Renal pelvis (tissue), 12 donors: ENCODE results near the gene PKNOX1. TPM values are rescaled to one million over a fixed set of nuclear protein-coding genes. Genes with fewer than 3 reads are reported as not detected.
"Not testable (repeated sequence)": the region's sequence is repeated elsewhere in the genome, so short reads cannot be mapped to it uniquely, and the experiment has no call there.

Experiments
- DNase-seq: peaks from one replicate; pipeline ENCODE4 v3.0.0-alpha.2; 2013
- long read RNA-seq, 16 experiments: transcript quantifications; one replicate each; lab custom pipeline, GENCODE V29; 2026
- polyA plus RNA-seq, 3 donors: library from polyadenylated mRNA; unstranded; fragments of 120-200 nt; gene quantifications; one replicate each; pipeline ENCODE4 v1.2.1, GENCODE V29; 2013; ENCODE audit not compliant: insufficient read length in 3 of 3

PKNOX1 gene
- 10 to 100 TPM; 24.9 to 30.2 (median 28.8) TPM for polyA plus RNA-seq
- long read RNA-seq, donor 1, full-length matches to known transcripts = 3 of 219 reads
- long read RNA-seq, donor 1, partial matches to known transcripts = 23 of 219 reads
- long read RNA-seq, donor 1, other reads (novel, unspliced or antisense) = 193 of 219 reads
- long read RNA-seq, donor 2, full-length matches to known transcripts = 5 of 237 reads
- long read RNA-seq, donor 2, partial matches to known transcripts = 33 of 237 reads
- long read RNA-seq, donor 2, other reads (novel, unspliced or antisense) = 199 of 237 reads
- long read RNA-seq, donor 3, full-length matches to known transcripts = 6 of 6 reads
- long read RNA-seq, donor 3, partial matches to known transcripts = 0 of 6 reads
- long read RNA-seq, donor 3, other reads (novel, unspliced or antisense) = 0 of 6 reads
- long read RNA-seq, donor 4, full-length matches to known transcripts = 7 of 235 reads
- long read RNA-seq, donor 4, partial matches to known transcripts = 165 of 235 reads
- long read RNA-seq, donor 4, other reads (novel, unspliced or antisense) = 63 of 235 reads
- long read RNA-seq, donor 5, full-length matches to known transcripts = 1 of 100 reads
- long read RNA-seq, donor 5, partial matches to known transcripts = 73 of 100 reads
- long read RNA-seq, donor 5, other reads (novel, unspliced or antisense) = 26 of 100 reads
- long read RNA-seq, donor 6, full-length matches to known transcripts = 6 of 192 reads
- long read RNA-seq, donor 6, partial matches to known transcripts = 24 of 192 reads
- long read RNA-seq, donor 6, other reads (novel, unspliced or antisense) = 162 of 192 reads
- long read RNA-seq, donor 7, full-length matches to known transcripts = 5 of 11 reads
- long read RNA-seq, donor 7, partial matches to known transcripts = 6 of 11 reads
- long read RNA-seq, donor 7, other reads (novel, unspliced or antisense) = 0 of 11 reads
- long read RNA-seq, donor 8, full-length matches to known transcripts = 2 of 36 reads
- long read RNA-seq, donor 8, partial matches to known transcripts = 19 of 36 reads
- long read RNA-seq, donor 8, other reads (novel, unspliced or antisense) = 15 of 36 reads
- long read RNA-seq, donor 9, full-length matches to known transcripts = 5 of 5 reads
- long read RNA-seq, donor 9, partial matches to known transcripts = 0 of 5 reads
- long read RNA-seq, donor 9, other reads (novel, unspliced or antisense) = 0 of 5 reads
- long read RNA-seq, donor 10, full-length matches to known transcripts = 4 of 187 reads
- long read RNA-seq, donor 10, partial matches to known transcripts = 63 of 187 reads
- long read RNA-seq, donor 10, other reads (novel, unspliced or antisense) = 120 of 187 reads
- long read RNA-seq, donor 11, full-length matches to known transcripts = 6 of 6 reads
- long read RNA-seq, donor 11, partial matches to known transcripts = 0 of 6 reads
- long read RNA-seq, donor 11, other reads (novel, unspliced or antisense) = 0 of 6 reads
- long read RNA-seq, donor 12, full-length matches to known transcripts = 9 of 9 reads
- long read RNA-seq, donor 12, partial matches to known transcripts = 0 of 9 reads
- long read RNA-seq, donor 12, other reads (novel, unspliced or antisense) = 0 of 9 reads
- long read RNA-seq, donor 13, full-length matches to known transcripts = 2 of 2 reads
- long read RNA-seq, donor 13, partial matches to known transcripts = 0 of 2 reads
- long read RNA-seq, donor 13, other reads (novel, unspliced or antisense) = 0 of 2 reads
- long read RNA-seq, donor 14, full-length matches to known transcripts = 6 of 19 reads
- long read RNA-seq, donor 14, partial matches to known transcripts = 13 of 19 reads
- long read RNA-seq, donor 14, other reads (novel, unspliced or antisense) = 0 of 19 reads
- long read RNA-seq, donor 15, full-length matches to known transcripts = 8 of 329 reads
- long read RNA-seq, donor 15, partial matches to known transcripts = 231 of 329 reads
- long read RNA-seq, donor 15, other reads (novel, unspliced or antisense) = 90 of 329 reads
- long read RNA-seq, donor 16, full-length matches to known transcripts = 3 of 207 reads
- long read RNA-seq, donor 16, partial matches to known transcripts = 44 of 207 reads
- long read RNA-seq, donor 16, other reads (novel, unspliced or antisense) = 160 of 207 reads

DNA sequence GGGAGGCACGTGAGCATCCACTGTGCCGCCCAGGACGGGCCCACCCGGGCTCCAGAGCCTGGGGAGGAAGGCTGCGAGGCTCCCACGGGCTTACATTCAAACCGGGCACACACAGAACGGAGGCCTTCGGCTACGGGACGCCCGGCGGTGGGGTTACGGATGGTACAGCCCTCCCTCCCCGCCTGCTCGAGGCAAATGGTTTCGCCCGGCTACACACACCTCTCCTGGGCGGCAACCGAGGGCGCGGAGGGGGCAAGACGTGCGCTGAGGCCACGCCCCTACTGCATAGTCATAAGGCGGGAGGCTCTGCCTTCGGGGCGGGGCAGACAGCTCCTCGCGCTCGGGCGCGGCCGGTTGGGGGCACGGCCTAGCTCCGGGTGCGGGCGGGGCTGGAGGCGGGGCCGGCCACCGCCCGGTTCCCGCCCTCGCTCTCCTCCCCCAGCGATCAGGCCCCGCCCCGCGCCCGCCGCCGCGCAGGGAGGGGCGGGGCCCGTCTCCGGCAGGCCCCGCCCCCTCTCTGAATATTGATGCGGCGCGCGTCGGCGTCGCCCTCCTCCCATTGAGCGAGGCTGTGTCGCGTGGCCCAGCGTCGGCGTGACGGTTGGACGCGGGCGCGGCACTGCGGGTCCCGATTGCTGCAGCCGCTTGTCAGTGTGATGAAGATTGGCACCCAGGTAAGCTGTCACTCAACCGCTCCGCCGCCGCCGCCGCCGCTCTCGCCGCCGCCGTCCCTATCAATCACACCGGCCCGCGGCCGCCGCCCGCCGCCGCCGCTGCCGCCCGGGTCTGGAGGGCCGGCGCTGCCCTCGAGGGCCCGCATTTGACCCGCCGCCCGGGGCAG, at the start of gene PKNOX1:
TSS of gene PKNOX1 (plus strand) at position 572 of the 841 bp plus-strand sequence. CDS start 29,820 bp downstream, outside the sequence.
- DNase-seq = peak; percentile 97

DNA sequence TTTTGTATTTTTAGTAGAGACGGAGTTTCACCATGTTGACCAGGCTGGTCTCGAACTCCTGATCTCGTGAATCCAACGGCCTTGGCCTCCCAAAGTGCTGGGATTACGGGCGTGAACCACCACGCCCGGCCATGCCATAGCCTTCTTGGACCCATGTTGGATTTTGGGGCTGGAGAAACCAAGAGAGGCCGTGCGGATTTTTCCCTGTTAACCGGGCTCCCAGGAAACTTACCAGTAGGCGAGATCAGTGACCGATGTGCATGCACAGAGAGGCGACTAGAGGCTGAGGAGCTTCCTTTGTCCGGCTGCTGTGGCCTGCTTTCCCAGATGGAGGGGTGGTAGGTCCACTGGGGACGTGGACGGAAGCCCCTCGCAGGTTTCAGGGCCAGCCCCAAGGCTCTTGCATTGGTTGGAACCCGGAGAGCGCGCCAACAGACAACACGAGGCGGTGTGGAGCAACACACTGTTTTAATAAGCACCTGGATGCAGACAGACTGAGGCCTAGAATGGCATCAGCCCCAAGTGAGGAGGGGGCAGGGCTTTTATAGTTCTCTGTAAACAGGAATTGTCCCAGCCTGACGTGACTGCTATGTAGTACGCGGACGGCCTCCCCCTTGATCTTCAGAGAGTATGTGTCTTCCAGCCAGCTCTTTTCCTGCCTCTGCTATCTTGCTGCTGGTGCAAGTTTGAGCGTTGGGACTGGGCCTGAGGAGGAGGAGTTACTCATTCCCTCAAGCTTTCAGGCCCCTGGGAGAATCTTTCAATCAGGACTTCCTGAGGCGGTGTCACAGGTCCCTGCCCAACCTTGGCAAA, 49.0 kb upstream of the PKNOX1 start, which contains the start of gene ERVH48-1:
TSS of gene ERVH48-1 (minus strand) at position 517 of the 813 bp plus-strand sequence. CDS start 6,624 bp downstream, outside the sequence.
- DNase-seq = no peak

DNA sequence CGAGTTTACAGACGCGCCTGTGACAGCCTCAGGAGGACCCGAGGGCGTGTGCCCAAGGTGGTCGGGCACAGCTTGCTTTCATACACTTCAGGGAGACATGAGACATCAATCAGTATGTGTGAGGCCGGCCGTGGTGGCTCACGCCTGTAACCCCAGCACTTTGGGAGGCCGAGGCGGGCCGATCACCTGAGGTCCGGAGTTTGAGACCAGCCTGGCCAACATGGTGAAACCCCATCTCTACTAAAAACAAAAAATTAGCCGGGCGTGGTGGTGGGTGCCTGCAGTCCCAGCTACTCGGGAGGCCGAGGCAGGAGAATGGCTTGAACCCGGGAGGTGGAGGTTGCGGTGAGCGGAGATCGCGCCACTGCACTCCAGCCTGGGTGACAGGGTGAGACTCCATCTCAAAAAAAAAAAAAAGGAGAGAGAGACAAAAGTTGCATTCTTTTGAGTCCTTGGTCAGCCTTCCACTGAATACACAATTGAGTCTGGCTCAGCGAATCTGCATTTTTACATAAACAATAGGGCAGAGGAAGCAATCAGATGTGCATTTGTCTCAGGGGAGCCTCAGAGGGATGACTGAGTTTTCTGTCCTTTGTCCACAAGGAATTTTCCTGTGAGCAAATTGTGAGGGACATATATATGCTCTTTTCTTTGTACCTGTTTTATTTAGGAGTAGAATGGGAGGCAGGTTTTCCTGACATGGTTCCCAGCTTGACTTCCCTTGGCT, 46.7 kb upstream of the PKNOX1 start:
- DNase-seq = not testable (repeated sequence)

GRCh38 chr21:42929969-42930368, 44.4 kb upstream of the PKNOX1 start:
- DNase-seq = no peak

GRCh38 chr21:42931560-42932235, 42.7 kb upstream of the PKNOX1 start:
- no peak for DNase-seq

DNA sequence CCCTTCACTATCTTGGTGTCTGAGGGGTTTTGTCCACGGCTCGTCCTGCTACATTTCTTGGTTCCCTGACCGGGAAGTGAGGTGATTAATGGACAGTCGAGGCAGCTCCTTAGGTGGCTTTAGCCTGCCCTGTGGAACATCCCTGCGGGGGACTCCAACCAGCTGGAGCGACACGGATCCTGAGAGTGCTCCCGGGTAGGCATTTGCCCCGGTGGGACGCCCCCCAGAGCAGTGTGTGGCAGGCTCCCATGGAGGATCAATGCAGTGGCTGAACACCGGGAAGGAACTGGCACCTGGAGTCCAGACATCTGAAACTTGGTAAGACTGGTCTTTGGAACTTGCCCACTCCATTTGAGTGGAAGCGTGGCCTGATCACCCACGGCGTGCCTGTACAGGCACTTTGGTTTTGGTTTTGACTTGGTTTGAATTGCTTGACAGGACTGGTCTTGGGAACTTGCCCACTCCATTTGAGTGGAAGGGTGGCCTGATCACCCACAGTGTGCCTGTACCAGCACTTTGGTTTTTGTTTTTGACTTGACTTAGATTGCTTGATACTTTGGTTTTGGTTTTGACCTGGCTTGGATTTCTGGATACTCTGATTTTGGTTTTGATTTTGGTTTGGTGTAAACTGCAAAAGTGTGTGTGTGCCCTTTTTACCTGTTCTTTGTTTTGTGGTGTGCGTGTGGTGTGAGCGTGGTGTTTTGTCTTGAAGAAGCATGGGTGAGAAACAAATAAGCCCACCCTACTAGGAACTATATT, 41.8 kb upstream of the PKNOX1 start:
- DNase-seq = not testable (repeated sequence)

- DNase-seq = not testable (repeated sequence)
These were observed 41.0 kb upstream of the PKNOX1 start for GRCh38 chr21:42933137-42933970.

GRCh38 chr21:42933973-42934372, 40.4 kb upstream of the PKNOX1 start:
- DNase-seq = not testable (repeated sequence)

GRCh38 chr21:42936360-42936759, 38.0 kb upstream of the PKNOX1 start:
- DNase-seq = not testable (repeated sequence)

- DNase-seq = not testable (repeated sequence)
These were observed 37.1 kb upstream of the PKNOX1 start for GRCh38 chr21:42937034-42937940.

- no peak for DNase-seq
These were observed 36.3 kb upstream of the PKNOX1 start for GRCh38 chr21:42937960-42938605.

- DNase-seq = not testable (repeated sequence)
These were observed 35.8 kb upstream of the PKNOX1 start for GRCh38 chr21:42938606-42938995.
